ENCODE results near the gene CMTM8.
"Not testable (repeated sequence)": the region's sequence is repeated elsewhere in the genome, so short reads cannot be mapped to it uniquely, and the experiment has no call there.

The CMTM8 gene

GRCh38 chr3:32355751-32356291 is 117.3 kb downstream of the CMTM8 start:
- no peak for DNase-seq
- in situ Hi-C loops (cut with HindIII; ENCODE audit: low pct_ligation_motif_present, low pct_unique_long_range_greater_than_20kb, low sequenced_read_pairs), result no loop called here

- in situ Hi-C loops (cut with HindIII; ENCODE audit: low pct_ligation_motif_present, low pct_unique_long_range_greater_than_20kb, low sequenced_read_pairs), result no loop called here
- DNase-seq, result peak; percentile 25
These were observed 121.4 kb downstream of the CMTM8 start for GRCh38 chr3:32359766-32360492.

- in situ Hi-C loops (cut with HindIII; ENCODE audit: low pct_ligation_motif_present, low pct_unique_long_range_greater_than_20kb, low sequenced_read_pairs), result no loop called here
- no peak for DNase-seq
These were observed 122.0 kb downstream of the CMTM8 start for GRCh38 chr3:32360493-32360827.

GRCh38 chr3:32366638-32367397 is 128.3 kb downstream of the CMTM8 start:
- in situ Hi-C loops (cut with HindIII; ENCODE audit: low pct_ligation_motif_present, low pct_unique_long_range_greater_than_20kb, low sequenced_read_pairs), result no loop called here
- DNase-seq, result no peak

GRCh38 chr3:32367442-32367841 is 129.0 kb downstream of the CMTM8 start:
- in situ Hi-C loops (cut with HindIII; ENCODE audit: low pct_ligation_motif_present, low pct_unique_long_range_greater_than_20kb, low sequenced_read_pairs), result no loop called here
- no peak for DNase-seq

- in situ Hi-C loops (cut with HindIII; ENCODE audit: low pct_ligation_motif_present, low pct_unique_long_range_greater_than_20kb, low sequenced_read_pairs), result no loop called here
- no peak for DNase-seq
These were observed 133.2 kb downstream of the CMTM8 start for GRCh38 chr3:32371461-32372212.

GRCh38 chr3:32372213-32372490 is 133.7 kb downstream of the CMTM8 start:
- DNase-seq, result no peak
- in situ Hi-C loops (cut with HindIII; ENCODE audit: low pct_ligation_motif_present, low pct_unique_long_range_greater_than_20kb, low sequenced_read_pairs), result no loop called here

GRCh38 chr3:32373276-32373675 is 134.8 kb downstream of the CMTM8 start:
- in situ Hi-C loops (cut with HindIII; ENCODE audit: low pct_ligation_motif_present, low pct_unique_long_range_greater_than_20kb, low sequenced_read_pairs), result no loop called here
- DNase-seq, result no peak

GRCh38 chr3:32373844-32374243 is 135.4 kb downstream of the CMTM8 start:
- no peak for DNase-seq
- in situ Hi-C loops (cut with HindIII; ENCODE audit: low pct_ligation_motif_present, low pct_unique_long_range_greater_than_20kb, low sequenced_read_pairs), result no loop called here

GRCh38 chr3:32374788-32375595 is 136.5 kb downstream of the CMTM8 start:
- peak; percentile 74 for DNase-seq
- in situ Hi-C loops (cut with HindIII; ENCODE audit: low pct_ligation_motif_present, low pct_unique_long_range_greater_than_20kb, low sequenced_read_pairs), result no loop called here

GRCh38 chr3:32375596-32375930 is 137.1 kb downstream of the CMTM8 start:
- in situ Hi-C loops (cut with HindIII; ENCODE audit: low pct_ligation_motif_present, low pct_unique_long_range_greater_than_20kb, low sequenced_read_pairs), result no loop called here

GRCh38 chr3:32376115-32376514 is 137.6 kb downstream of the CMTM8 start:
- no peak for DNase-seq
- in situ Hi-C loops (cut with HindIII; ENCODE audit: low pct_ligation_motif_present, low pct_unique_long_range_greater_than_20kb, low sequenced_read_pairs), result no loop called here

More at GRCh38 chr3:32375596-32375930, 137.1 kb downstream of the CMTM8 start:
- no peak for DNase-seq

- in situ Hi-C loops (cut with HindIII; ENCODE audit: low pct_ligation_motif_present, low pct_unique_long_range_greater_than_20kb, low sequenced_read_pairs), result no loop called here
- no peak for DNase-seq
These were observed 141.5 kb downstream of the CMTM8 start for GRCh38 chr3:32379831-32380500.

- in situ Hi-C loops (cut with HindIII; ENCODE audit: low pct_ligation_motif_present, low pct_unique_long_range_greater_than_20kb, low sequenced_read_pairs), result no loop called here
- no peak for DNase-seq
These were observed 143.4 kb downstream of the CMTM8 start for GRCh38 chr3:32381922-32382321.

- DNase-seq, result no peak
- in situ Hi-C loops (cut with HindIII; ENCODE audit: low pct_ligation_motif_present, low pct_unique_long_range_greater_than_20kb, low sequenced_read_pairs), result no loop called here
These were observed 144.7 kb downstream of the CMTM8 start for GRCh38 chr3:32383136-32383711.

GRCh38 chr3:32384938-32385337 is 146.5 kb downstream of the CMTM8 start:
- no peak for DNase-seq
- in situ Hi-C loops (cut with HindIII; ENCODE audit: low pct_ligation_motif_present, low pct_unique_long_range_greater_than_20kb, low sequenced_read_pairs), result no loop called here

- DNase-seq, result no peak
- in situ Hi-C loops (cut with HindIII; ENCODE audit: low pct_ligation_motif_present, low pct_unique_long_range_greater_than_20kb, low sequenced_read_pairs), result no loop called here
These were observed 149.0 kb downstream of the CMTM8 start for GRCh38 chr3:32387512-32387911.

GRCh38 chr3:32389577-32389976 is 151.1 kb downstream of the CMTM8 start:
- DNase-seq; in situ Hi-C loops (cut with HindIII; ENCODE audit: low pct_ligation_motif_present, low pct_unique_long_range_greater_than_20kb, low sequenced_read_pairs): not testable (repeated sequence)

Data from ACHN (cell line).